Psoas muscle (tissue), 8 donors: ENCODE results near the gene CORIN. TPM values are rescaled to one million over a fixed set of nuclear protein-coding genes. Genes with fewer than 3 reads are reported as not detected.
"Not testable (repeated sequence)": the region's sequence is repeated elsewhere in the genome, so short reads cannot be mapped to it uniquely, and the experiment has no call there.

ENCODE experiments used
- ATAC-seq, 4 donors: fragments of 200-7000 bp; cut with Tn5 transposase; one replicate each; pipeline ENCODE4 v1.9.1; 2020; ENCODE audit warnings: moderate library complexity in 3 of 4, mild to moderate bottlenecking in 2 of 4
- DNase-seq, 2 donors: peaks; one replicate each; pipeline ENCODE4 v3.0.0-alpha.2; 2020
- H3K27ac ChIP-seq: fragments of 200-600 bp; one replicate; pipeline ENCODE4 v1.8.0; 2022
- H3K27me3 ChIP-seq, 3 donors: fragments of 200-600 bp in 1 of 3; one replicate each; pipeline versions ENCODE4 v1.6.1 to v1.8.0; 2013 to 2022; ENCODE audit warnings: low read length in 2 of 3, mild to moderate bottlenecking in 2 of 3, moderate library complexity in 1 of 3; ENCODE audit not compliant: insufficient read depth in 3 of 3
- H3K36me3 ChIP-seq, 2 donors: fragments of 200-600 bp in 1 of 2; one replicate each; pipeline versions ENCODE4 v1.6.1 to v1.8.0; 2013 to 2022; ENCODE audit warnings: low read depth in 1 of 2, mild to moderate bottlenecking in 1 of 2, moderate library complexity in 1 of 2; ENCODE audit not compliant: insufficient read depth in 1 of 2
- H3K4me1 ChIP-seq: fragments of 200-600 bp; one replicate; pipeline ENCODE4 v1.8.0; 2022
- H3K4me3 ChIP-seq: fragments of 200-600 bp; one replicate; pipeline ENCODE4 v1.8.0; 2022; ENCODE audit warnings: mild to moderate bottlenecking
- H3K9me3 ChIP-seq: fragments of 200-600 bp; one replicate; pipeline ENCODE4 v1.8.0; 2022
- CTCF ChIP-seq: fragments of 200-600 bp; IDR thresholded peaks from one replicate; pipeline ENCODE4 v1.8.0; 2022; ENCODE audit warnings: antibody characterized with exemption
- WGBS, 3 donors: extraction: QIAGEN DNeasy Blood & Tissue Kit; methylation state at CpG; one replicate each; pipeline versions ENCODE4 v1.1.6 to v1.1.7; 2013; 5-methylcytosine and 5-hydroxymethylcytosine counted together
- intact Hi-C, 2 donors: fragments of 100-400 bp; cut with DNase I; formaldehyde crosslinking; loops; one replicate each; pipeline versions ENCODE4 v1.11.0 to v1.14.2; 2022
- polyA plus RNA-seq, 3 donors: library from polyadenylated mRNA; stranded (reverse); fragments of 200-250 nt; gene quantifications; one replicate each; pipeline ENCODE4 v1.2.3, GENCODE V29; 2013
- total RNA-seq, 4 donors: library from RNA; stranded (reverse); fragmentation: NEBNext Ultra II Directional in 2 of 4; extraction: Animal tissue kit (Norgen Biotek cat#: 25700) in 2 of 4; gene quantifications; one replicate each; pipeline versions ENCODE4 v1.2.1 to v1.2.4, GENCODE V29; 2021 to 2023
- donor health status: healthy with polysubstance abuse.
- donor health status: DM: no; HTN: no; CAD: no; lungs with moderate emphysema.
- donor health status: Bipolar disorder and iron deficiency.
- donor health status: healthy.
- donor health status: DM: yes; HTN: yes; CAD: no.
- donor health status: DM: no; HTN: no; CAD: no.
- donor health status: DM: no; HTN: no; CAD: no.
- donor health status: DM: yes; HTN: yes; CAD: no.

CORIN gene
- total and polyA plus RNA-seq, 7 donors: 0.03 to 1.3 (median 0.16) TPM; not detected in 1

- H3K36me3 ChIP-seq: no peaks in the 10 kb centered on the region
- intact Hi-C loops: no loop called here
- H3K27ac ChIP-seq: no peak overlapping the region
- no peaks in the 10 kb centered on the region for H3K9me3 ChIP-seq
- no peak for DNase-seq
- WGBS, 3 donors: 78 to 84% (median 80%) methylated on average over 2 of the region's 2 CpGs
- H3K4me1 ChIP-seq: no peaks in the 10 kb centered on the region
- no peak overlapping the region for H3K4me3 ChIP-seq
- TF ChIP-seq CTCF: no peak
- H3K27me3 ChIP-seq: no peaks in the 10 kb centered on the region
- no peak for ATAC-seq
These were observed 61.5 kb downstream of the CORIN start for GRCh38 chr4:47776353-47776752.

- no peak for TF ChIP-seq CTCF
- Histone ChIP-seq H3K4me3 (no peak overlapping the region), H3K4me1 (no peaks in the 10 kb centered on the region), H3K36me3 (no peaks in the 10 kb centered on the region), H3K9me3 (no peaks in the 10 kb centered on the region), H3K27ac (no peak overlapping the region), H3K27me3 (no peaks in the 10 kb centered on the region)
- ATAC-seq (no peak), DNase-seq (no peak)
- 18 to 25% (median 24%) methylated on average over 6 of the region's 6 CpGs for WGBS, 3 donors
- intact Hi-C loops: no loop called here
These were observed 63.8 kb downstream of the CORIN start for GRCh38 chr4:47774079-47774478.

- no peak for DNase-seq
- no peak for ATAC-seq
- Histone ChIP-seq H3K4me3 (no peak overlapping the region), H3K27ac (no peak overlapping the region), H3K27me3 (no peaks in the 10 kb centered on the region), H3K9me3 (no peaks in the 10 kb centered on the region), H3K36me3 (no peaks in the 10 kb centered on the region), H3K4me1 (no peaks in the 10 kb centered on the region)
- intact Hi-C loops: no loop called here
- 59 to 94% (median 63%) methylated on average over 1 of the region's 1 CpG for WGBS, 3 donors
- TF ChIP-seq CTCF: no peak
These were observed 66.8 kb downstream of the CORIN start for GRCh38 chr4:47771020-47771419.

GRCh38 chr4:47767956-47768355 is 69.9 kb downstream of the CORIN start:
- H3K4me1 ChIP-seq, H3K27me3 ChIP-seq, intact Hi-C loops, H3K9me3 ChIP-seq, H3K4me3 ChIP-seq, DNase-seq, ATAC-seq, H3K27ac ChIP-seq, H3K36me3 ChIP-seq: not testable (repeated sequence)
- 79 to 87% (median 84%) methylated on average over 7 of the region's 7 CpGs for WGBS, 3 donors

- WGBS, 3 donors: 89 to 93% (median 92%) methylated on average over 6 of the region's 6 CpGs
- DNase-seq (no peak), ATAC-seq (no peak)
- no peak overlapping the region for H3K27ac ChIP-seq
- no peaks in the 10 kb centered on the region for H3K4me1 ChIP-seq
- no peaks in the 10 kb centered on the region for H3K9me3 ChIP-seq
- TF ChIP-seq CTCF: no peak
- peaks cover 0 to 5% (median 0%) of the 10 kb centered on the region in 3 donors for H3K27me3 ChIP-seq
- H3K4me3 ChIP-seq: no peak overlapping the region
- intact Hi-C loops: no loop called here
- no peaks in the 10 kb centered on the region for H3K36me3 ChIP-seq
These were observed 74.6 kb downstream of the CORIN start for GRCh38 chr4:47763279-47763678.
